ENCODE measurements around the gene GALNT13.

The GALNT13 gene

DNA sequence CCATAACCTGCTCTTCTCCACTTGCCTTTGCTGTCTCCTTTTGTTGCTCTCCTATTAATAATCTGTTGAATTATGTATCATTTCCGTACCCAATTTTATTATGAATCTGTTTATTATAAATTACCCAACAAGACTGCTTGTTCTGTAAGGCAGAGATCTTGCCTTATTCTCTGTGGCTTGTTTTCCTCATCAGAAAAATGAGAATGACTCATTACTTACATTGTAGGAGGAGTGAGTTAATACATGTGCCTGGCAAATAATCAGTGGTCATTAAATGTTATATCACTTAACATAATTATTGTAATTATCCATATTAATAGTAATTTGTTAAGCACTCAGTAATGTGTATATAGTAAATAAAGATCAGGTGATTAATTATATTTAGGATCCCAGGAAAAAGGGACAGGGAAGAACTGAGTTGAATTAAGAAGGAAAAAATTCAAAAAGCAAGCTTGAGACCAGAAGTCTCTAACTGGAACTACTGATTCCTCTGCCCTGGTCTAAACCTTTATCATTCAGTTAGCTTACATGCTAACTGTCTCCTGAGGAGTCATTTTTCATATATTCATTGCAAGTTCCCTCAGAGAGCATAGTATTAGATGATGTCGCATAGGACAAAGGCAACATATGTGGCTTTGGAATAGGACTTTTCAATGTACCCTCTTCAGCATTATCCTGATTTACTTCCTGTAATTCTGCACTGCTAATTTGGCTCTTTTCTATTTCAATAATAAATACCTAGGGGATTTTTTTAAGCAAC lies 335.7 kb downstream of the GALNT13 start:
- DNase-seq (ENCODE audit: low spot score) (no peak), FAIRE-seq (no peak)

DNA sequence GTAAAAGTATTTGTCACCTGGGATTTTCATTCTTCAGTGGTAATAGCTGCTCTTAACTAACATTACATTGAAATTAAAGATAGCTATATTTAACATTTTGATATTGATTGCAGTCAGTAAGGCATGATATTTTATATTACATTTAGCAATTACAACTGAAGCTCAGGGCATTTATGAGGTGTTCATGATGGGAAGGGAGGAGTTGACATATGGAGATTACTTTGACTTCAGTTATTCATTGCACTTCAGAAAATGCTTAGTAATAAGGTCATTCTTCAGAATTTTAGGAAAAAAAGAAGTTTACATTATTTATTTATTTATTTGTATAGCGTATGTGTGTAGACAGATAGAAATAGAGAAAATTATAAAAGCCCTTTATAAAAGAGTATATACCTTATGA lies 352.0 kb downstream of the GALNT13 start:
- FAIRE-seq (no peak), DNase-seq (ENCODE audit: low spot score) (no peak)

DNA sequence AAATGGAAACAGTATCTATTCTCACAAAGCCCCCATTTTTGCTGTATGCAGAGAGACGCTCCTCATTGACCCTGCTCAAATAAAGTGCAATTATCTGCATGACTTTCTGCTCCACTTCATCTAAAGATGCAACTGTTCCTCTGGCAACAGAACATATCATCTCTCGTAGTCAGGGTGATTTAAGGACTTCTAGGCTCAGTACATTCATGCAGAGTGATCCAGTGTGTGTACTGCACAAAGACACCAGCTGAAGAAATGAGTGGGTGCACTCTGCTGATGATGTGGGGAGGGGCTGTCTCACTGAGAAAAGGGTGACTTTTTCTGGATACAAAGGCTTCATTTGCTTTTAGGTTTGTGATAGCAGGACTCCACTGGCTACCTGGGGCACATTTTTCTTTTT lies 355.2 kb downstream of the GALNT13 start:
- no peak for DNase-seq (ENCODE audit: low spot score)

DNA sequence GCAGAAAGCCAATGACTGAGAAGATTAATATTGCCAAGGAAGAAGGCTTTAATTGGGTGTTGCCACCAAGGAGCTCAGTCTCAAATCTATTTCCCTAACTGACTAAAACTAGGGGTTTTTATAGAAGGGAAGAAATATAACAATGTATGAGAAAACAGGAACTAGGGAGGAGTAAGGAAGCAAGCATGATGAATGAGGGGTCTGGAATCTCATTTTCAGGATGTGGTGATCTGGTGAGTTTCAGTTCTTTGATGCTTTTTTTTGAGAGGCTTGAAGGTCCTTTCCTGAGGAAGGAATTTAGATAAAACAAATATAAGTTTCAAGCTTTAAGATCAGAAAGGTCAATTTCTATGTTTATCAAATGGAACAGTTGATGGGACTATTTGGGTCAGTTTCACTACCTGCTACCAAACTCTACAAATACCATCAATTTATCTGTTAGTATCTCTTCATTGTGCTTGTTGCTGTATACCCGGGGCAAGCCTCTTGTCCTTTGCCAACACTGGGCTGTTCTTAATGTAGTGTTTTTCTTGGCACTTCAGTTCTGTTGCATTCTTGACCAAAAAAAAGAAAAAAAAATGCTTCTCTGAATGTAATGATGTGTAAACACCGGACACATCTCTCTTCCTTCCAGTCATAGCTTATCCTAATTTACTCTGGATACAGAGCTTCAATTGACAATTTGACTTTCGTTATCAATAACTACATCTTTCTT lies 357.0 kb downstream of the GALNT13 start:
- DNase-seq (ENCODE audit: low spot score), result no peak
- FAIRE-seq, result no peak

More for the DNA sequence above, 355.2 kb downstream of the GALNT13 start:
- FAIRE-seq, result no peak

GRCh38 chr2:154229966-154230365 lies 358.2 kb downstream of the GALNT13 start:
- DNase-seq (ENCODE audit: low spot score) (no peak), FAIRE-seq (no peak)

- DNase-seq (ENCODE audit: low spot score), result no peak
- FAIRE-seq, result no peak
Measured at GRCh38 chr2:154231021-154231420, 359.3 kb downstream of the GALNT13 start.

GRCh38 chr2:154233231-154233630 lies 361.5 kb downstream of the GALNT13 start:
- DNase-seq (ENCODE audit: low spot score) (no peak), FAIRE-seq (no peak)

DNA sequence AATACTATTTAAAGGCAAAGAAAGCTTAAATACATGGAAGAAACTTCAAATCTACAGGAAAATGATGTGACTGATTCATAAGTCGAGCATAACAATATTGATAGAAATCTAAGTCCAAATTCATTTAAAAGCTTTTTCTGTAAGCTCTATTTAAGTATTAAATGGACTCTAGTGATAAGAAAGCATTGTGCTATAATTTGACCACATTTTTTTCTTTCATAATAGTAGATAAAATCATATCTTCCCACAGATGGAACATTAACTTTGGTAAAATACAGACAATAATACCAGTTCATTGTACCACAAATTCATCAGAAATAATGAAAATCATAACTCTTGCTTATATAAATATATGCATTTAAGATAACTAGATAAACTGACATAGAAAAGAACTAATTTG lies 366.5 kb downstream of the GALNT13 start:
- DNase-seq (ENCODE audit: low spot score) (no peak), FAIRE-seq (no peak)

DNA sequence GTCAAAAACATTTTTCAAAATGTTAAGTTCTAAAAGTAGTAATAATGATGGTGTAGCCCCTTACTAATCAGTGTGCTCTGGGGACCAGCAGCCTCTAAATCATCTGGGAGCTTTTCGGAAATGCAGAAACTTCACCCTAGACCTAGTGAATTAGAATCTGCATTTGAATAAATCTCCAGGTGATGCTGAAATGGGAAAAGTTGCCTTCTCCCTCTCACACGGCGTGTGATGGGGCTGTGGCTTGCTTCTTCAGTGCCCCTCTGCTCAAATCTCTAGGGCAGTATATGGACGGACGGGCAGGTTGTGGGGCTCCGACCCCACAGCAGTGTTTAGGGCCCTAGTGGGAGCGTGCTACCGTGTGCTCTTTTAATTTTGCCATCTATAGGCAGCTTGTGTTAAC lies 368.6 kb downstream of the GALNT13 start:
- no peak for DNase-seq (ENCODE audit: low spot score)
- FAIRE-seq, result no peak

- no peak for DNase-seq (ENCODE audit: low spot score)
- no peak for FAIRE-seq
Measured at GRCh38 chr2:154240921-154241379, 369.2 kb downstream of the GALNT13 start.

- FAIRE-seq (no peak), DNase-seq (ENCODE audit: low spot score) (no peak)
Measured at GRCh38 chr2:154242687-154243086, 371.0 kb downstream of the GALNT13 start.

- FAIRE-seq, result no peak
- DNase-seq (ENCODE audit: low spot score), result no peak
Measured at GRCh38 chr2:154243685-154244084, 372.0 kb downstream of the GALNT13 start.

DNA sequence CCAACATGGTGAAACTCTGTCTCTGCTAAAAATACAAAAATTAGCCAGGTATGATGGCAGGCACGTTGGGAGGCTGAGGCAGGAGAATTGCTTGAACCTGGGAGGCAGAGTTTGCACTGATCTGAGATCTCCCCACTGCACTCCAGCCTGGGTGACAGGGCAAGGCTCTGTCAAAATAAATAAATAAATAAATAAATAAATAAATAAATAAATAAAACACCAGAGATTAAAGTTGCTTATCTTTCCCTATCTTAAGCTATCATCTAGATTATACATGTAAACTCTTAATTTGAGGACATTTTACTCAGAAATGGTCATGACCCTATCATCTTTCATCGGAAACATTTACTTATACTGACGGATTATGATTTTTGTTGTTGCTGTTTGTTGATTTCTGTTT lies 373.2 kb downstream of the GALNT13 start:
- no peak for FAIRE-seq
- DNase-seq (ENCODE audit: low spot score), result no peak

DNA sequence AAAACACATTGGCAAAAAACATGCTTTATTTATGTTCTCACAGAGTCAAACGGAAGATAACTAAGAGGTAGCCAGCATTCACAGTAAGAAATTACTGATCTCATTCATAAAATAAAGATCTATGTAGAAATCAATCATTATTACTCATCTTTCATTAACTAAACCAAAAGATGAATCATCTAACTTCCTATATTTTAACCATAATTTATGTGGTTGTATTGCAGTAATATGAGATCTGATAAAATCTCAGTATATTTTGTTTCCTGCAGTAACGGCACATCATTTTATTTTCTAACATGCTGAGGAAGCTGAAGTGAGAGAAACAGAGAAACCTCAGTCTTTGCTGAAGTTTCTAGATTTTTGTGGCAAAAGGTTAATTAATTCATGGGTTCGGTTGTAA lies 375.8 kb downstream of the GALNT13 start:
- FAIRE-seq (no peak), DNase-seq (ENCODE audit: low spot score) (no peak)

GRCh38 chr2:154256136-154256535 lies 384.4 kb downstream of the GALNT13 start:
- DNase-seq (ENCODE audit: low spot score), result no peak
- no peak for FAIRE-seq

DNA sequence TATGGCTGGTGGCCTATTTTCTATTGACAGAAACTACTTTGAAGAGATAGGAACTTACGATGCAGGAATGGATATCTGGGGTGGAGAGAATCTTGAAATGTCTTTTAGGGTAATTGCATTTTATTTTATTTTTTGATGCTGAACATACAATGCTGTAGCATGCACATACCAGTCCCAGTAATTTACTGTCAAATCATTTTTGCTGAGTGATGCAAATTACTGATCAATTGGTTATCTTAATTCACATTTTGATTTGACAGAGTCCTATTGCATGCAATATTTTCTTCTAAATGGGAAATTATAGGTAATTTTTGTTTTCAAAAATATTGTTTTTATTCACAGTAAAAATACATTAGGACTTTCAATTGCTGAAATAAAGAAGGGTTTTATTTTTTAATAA lies 387.3 kb downstream of the GALNT13 start:
- no peak for DNase-seq (ENCODE audit: low spot score)
- no peak for FAIRE-seq

DNA sequence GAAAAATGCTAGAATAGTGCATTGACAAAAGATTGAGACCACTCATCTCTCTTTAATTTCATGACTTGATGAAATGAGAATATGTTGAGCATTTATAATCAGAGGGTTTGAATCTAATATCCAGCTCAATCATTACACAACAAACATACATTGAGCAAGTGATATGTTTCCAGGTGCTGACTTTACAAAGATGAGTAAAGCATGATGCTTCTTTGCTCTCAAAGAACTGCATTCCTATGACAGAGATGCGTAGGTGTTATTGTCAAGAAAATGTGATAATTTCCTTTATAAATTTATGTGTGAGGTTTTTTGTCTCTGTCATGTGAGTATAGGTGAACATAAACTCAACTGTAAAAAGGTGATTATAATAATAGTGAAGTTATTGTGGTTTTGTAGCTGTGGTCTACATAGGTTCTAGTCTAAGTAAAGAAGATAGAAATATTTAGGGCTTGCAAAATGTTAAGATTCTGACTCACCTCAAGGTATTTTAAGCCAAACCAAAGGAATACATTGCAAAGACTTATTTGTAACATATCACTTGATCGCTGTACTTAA lies 389.8 kb downstream of the GALNT13 start:
- DNase-seq (ENCODE audit: low spot score) (no peak), FAIRE-seq (no peak)

- no peak for DNase-seq (ENCODE audit: low spot score)
- no peak for FAIRE-seq
Measured at GRCh38 chr2:154263206-154263605, 391.5 kb downstream of the GALNT13 start.

DNA sequence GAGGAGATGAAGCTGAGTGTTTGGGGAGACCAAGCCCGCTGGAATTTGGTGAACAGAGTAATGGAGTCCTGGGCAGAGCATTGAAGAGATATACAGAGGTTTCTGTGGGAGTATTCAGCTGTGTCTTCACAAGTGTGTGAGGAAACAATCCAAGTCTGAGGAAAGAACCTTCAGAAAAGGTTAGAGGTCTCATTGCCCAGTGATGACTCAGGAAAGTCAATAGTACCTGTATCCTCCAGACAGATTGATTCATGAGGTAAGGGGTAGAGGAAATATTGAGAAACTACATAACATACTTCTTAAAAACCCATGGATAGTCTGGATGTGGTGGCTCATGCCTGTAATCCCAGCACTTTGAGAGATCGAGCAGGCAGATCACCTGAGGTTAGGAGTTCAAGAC lies 392.3 kb downstream of the GALNT13 start:
- DNase-seq (ENCODE audit: low spot score) (no peak), FAIRE-seq (no peak)

- DNase-seq (ENCODE audit: low spot score) (no peak), FAIRE-seq (no peak)
Measured at GRCh38 chr2:154267983-154268382, 396.3 kb downstream of the GALNT13 start.

DNA sequence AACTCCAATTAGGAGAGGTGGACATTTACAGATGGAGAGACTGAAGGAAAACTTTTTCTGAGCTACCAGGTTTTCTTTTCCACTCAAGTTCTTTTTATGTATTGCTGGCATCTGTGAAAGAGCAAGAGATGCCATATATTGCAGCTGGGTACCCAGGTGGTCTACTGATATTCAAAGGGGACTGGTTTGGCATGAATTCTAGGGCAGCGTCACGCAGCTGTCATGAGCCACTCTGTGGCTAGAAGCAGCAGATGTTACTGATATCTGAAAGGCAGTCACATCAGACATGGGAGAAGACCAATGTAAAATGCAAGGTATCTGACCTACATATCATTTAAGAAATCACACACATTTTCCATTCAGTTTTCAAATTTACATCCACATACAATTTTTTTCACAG lies 408.8 kb downstream of the GALNT13 start:
- no peak for FAIRE-seq
- DNase-seq (ENCODE audit: low spot score), result no peak

GRCh38 chr2:154289870-154290269 lies 418.1 kb downstream of the GALNT13 start:
- FAIRE-seq, result no peak
- DNase-seq (ENCODE audit: low spot score), result no peak

DNA sequence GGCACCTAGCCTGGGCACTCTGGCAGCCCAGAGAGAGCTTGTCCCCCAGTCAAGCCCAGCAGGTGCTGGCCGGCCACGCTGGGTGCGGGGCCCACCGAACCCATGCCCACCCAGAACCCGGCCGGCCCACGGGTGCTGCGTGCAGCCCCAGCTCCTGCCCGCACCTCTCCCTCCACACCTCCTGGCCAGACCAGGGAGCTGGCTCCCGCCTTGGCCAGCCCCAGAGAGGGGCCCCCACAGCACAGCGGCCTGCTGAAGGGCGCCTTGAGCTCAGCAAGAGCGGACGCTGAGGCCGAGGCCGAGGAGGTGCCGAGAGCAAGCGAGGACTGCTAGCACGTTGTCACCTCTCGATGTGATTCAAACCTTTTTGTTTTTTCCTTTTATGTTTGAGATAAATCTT lies 419.8 kb downstream of the GALNT13 start:
- FAIRE-seq (no peak), DNase-seq (ENCODE audit: low spot score) (no peak)
